ENCODE measurements around the gene ZNF708. TPM values are rescaled to one million over a fixed set of nuclear protein-coding genes. Genes with fewer than 3 reads are reported as not detected.

ZNF708 gene
- total RNA-seq, 1 donor from 2014 or later = 8.7 TPM

DNA sequence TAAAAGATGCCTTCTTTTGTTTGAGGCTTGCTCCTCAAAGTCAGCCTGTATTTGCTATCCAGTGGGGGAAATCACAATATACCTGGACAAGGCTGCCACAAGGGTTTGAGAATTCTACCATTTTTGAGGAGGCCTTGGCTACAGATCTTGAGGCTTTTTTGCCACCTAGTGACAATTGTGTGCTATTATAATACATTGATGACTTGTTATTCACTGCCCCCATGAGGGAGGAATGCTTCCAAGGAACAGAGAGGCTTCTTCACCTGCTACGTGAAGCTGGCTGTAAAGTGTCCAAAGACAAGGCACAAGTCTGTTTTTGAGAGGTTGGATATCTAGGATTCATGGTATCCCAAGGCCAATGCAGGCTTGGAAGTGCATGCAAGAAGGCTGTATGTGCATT is 72.5 kb downstream of the ZNF708 start:
- H3K27me3 Mint-ChIP-seq (ENCODE audit: low read depth) = no peaks in the 10 kb centered on the region
- H3K9me3 Mint-ChIP-seq (ENCODE audit: low read depth) = peaks cover 33% of the 10 kb centered on the region
- H3K36me3 Mint-ChIP-seq (ENCODE audit: low read depth) = no peaks in the 10 kb centered on the region

More for the DNA sequence above, 72.5 kb downstream of the ZNF708 start:
- TF ChIP-seq, protein P1, sequence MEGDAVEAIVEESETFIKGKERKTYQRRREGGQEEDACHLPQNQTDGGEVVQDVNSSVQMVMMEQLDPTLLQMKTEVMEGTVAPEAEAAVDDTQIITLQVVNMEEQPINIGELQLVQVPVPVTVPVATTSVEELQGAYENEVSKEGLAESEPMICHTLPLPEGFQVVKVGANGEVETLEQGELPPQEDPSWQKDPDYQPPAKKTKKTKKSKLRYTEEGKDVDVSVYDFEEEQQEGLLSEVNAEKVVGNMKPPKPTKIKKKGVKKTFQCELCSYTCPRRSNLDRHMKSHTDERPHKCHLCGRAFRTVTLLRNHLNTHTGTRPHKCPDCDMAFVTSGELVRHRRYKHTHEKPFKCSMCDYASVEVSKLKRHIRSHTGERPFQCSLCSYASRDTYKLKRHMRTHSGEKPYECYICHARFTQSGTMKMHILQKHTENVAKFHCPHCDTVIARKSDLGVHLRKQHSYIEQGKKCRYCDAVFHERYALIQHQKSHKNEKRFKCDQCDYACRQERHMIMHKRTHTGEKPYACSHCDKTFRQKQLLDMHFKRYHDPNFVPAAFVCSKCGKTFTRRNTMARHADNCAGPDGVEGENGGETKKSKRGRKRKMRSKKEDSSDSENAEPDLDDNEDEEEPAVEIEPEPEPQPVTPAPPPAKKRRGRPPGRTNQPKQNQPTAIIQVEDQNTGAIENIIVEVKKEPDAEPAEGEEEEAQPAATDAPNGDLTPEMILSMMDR (IDR thresholded peaks at IDR 0.05) = peak; percentile 65
- Mint-ChIP-seq H3K4me3 (ENCODE audit: unreplicated experiment) (no peak overlapping the region), H3K4me1 (ENCODE audit: low read depth) (no peaks in the 10 kb centered on the region), H3K27ac (ENCODE audit: unreplicated experiment) (no peak overlapping the region)
- no peak for DNase-seq (ENCODE audit: low spot score)

Other genes with a start within 250 kb of the ZNF708 start
- gene ZNF714, start 247.2 kb downstream of the ZNF708 start, total RNA-seq = 5.0 to 10.3 TPM (median 5.2 TPM) in 3 replicates
- 7.9 to 12.3 TPM (median 8.6 TPM) in 3 replicates for gene ZNF431, start 187.4 kb downstream of the ZNF708 start, total RNA-seq
- 4.3 to 10.1 TPM (median 6.7 TPM) in 3 replicates for gene ZNF738, start 29.6 kb upstream of the ZNF708 start, total RNA-seq
- 8.7 to 19.0 TPM (median 10.0 TPM) in 3 replicates for gene ZNF493, start 67.7 kb upstream of the ZNF708 start, total RNA-seq
- gene ZNF429, start 176.2 kb upstream of the ZNF708 start, total RNA-seq = 6.0 to 13.8 TPM (median 6.7 TPM) in 3 replicates

Measured in chondrocyte (in vitro differentiated cells).